Kidney capillary endothelial cell (primary cell): ENCODE measurements around the gene AGBL4.
"Not testable (repeated sequence)": the region's sequence is repeated elsewhere in the genome, so short reads cannot be mapped to it uniquely, and the experiment has no call there.

Experiments
- DNase-seq: peaks from one replicate; pipeline ENCODE4 v3.0.0-alpha.2; 2018; ENCODE audit warnings: low spot score

Gene AGBL4

GRCh38 chr1:50023292-50024159 is at the start of gene AGBL4:
AGBL4 (minus strand) TSS chr1:50023954.
- DNase-seq: peak; percentile 0

GRCh38 chr1:50066806-50067205 is 43.1 kb upstream of the AGBL4 start:
- DNase-seq: no peak

GRCh38 chr1:50060279-50060678 is 36.5 kb upstream of the AGBL4 start:
- no peak for DNase-seq

- no peak for DNase-seq
These were observed 25.0 kb upstream of the AGBL4 start for GRCh38 chr1:50048791-50049190.

DNA sequence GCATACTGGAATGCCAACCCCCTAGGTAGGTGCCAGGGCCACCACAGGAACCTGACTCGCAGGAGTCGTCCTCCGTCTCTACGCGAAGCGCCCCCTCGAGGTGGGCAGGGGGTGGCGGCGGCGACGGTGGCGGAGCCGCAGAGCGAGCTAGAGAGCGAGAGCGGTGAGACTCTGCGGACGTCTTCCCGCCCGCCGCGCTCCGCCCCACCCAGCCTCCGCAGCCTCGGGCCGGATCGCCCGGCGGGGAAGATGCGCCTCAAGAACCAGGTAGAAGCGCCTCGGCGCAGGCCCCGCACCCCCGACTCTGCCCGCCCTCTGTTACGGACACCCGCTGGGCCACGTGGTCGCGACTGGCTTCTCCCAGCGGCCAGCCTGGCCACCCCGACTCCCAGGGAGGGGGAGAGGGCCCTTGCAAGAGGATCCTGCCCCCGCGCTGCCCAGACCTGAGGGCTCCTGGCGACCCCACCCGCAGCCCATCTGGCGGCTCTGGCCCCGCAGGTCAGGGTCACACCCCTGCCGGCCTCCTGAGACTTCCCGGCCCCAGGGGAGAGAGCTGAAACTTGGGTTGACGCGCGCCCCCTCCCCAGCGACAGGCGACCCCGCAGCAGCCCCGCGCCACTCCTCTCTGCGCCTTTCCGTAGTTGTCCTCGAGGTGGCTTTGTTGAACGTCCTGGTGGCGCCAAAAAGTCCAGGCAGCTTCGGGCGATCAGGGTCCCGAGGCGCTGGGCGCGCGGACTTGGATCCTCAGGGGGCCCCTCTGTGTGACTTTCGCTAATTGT is 24.4 kb upstream of the AGBL4 start:
- no peak for DNase-seq

DNA sequence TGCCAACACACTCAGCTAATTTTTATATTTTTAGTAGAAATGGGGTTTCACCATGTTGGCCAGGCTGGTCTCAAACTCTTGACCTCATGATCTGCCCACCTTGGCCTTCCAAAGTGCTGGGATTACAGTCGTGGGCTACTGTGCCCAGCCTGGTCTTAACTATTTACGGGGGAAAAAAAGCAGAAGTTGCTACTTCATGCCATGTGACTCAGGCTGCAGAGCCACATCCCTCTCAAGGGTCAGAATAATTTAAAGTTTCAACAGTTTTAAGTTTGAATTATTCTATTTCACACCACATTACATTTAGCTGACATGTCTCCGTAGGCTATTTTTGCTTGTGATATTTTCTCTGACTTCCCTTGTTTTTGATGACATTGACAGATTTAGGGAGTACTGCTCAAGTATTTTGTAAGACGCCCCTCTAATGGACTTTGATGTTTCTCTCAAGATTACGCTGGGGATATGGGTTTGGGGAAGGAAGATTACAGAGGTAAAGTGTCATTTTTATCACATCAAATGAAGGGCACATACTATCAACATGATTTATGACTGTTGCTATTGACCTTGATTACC is 14.6 kb upstream of the AGBL4 start:
- DNase-seq: no peak

GRCh38 chr1:50027794-50028193 is 4.0 kb upstream of the AGBL4 start:
- no peak for DNase-seq

DNA sequence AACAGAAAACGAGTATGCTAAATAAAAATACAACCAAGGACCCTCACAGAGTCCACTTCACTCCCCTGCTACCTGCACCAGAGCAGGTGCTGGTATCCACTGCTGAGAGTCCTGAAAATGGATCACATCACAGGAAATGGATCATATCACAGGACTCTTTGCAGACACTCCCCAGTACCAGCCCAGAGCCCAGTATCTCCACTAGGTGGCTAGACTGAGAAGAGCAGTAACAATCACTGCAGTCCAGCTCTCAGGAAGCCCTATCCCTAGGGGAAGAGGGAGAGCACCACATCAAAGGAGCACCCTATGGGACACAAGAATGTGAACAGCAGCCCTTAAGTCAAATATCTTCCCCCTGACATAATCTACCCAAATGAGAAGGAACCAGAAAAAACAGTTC is 28.0 kb downstream of the AGBL4 start:
- no peak for DNase-seq

- DNase-seq: no peak
These were observed 52.7 kb downstream of the AGBL4 start for GRCh38 chr1:49971088-49971487.

DNA sequence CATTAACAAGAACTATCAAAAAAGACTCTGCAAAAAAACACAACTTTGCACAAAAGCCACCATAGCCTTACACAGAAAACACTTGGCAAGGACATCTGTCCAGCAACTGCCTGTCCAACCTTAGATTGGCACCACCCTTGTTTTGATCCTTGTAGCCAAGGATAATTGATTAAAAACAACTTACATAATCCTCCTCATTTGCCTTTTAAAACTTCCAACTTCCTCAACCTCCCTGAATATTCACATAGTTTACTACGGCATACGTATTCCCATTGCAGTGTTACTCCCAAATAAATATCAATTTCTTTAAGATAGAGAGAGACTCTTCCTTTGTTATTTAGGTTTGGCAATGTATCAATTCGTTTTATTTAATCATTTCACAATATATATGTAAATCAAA is 72.4 kb downstream of the AGBL4 start:
- no peak for DNase-seq

DNA sequence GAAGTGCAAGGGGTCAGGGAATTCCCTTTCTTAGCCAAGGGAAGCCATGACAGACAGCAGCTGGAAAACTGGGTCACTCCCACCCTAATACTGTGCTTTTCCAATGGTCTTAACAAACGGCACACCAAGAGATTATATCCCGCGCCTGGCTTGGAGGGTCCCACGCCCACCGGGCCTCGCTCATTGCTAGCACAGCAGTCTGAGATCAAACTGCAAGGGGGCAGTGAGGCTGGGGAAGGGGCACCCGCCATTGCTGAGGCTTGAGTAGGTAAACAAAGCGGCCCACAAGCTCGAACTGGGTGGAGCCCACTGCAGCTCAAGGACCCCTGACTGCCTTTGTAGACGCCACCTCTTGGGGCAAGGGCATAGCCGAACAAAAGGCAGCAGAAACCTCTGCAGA is 108.5 kb downstream of the AGBL4 start:
- DNase-seq: not testable (repeated sequence)

- DNase-seq: no peak
These were observed 117.4 kb downstream of the AGBL4 start for GRCh38 chr1:49906365-49906764.

DNA sequence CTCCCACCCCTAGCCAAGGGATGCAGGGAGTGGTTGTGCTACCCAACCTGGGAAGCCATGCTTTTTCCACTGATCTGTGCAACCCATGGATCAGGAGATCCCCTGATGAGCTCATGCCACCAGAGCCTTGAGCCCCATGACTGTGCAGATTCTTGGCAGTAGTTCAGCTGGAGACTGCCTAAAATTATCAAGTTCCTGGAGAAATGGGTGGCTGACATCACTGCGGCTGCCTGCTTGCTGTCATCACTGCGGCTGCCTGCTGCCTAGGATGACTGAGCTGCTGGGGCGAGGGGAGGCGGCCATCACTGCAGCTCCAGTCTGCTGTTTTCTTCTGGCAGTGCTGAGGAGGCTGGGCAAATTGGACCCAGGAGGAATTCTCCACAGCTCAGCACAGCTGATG is 159.2 kb downstream of the AGBL4 start:
- no peak for DNase-seq

DNA sequence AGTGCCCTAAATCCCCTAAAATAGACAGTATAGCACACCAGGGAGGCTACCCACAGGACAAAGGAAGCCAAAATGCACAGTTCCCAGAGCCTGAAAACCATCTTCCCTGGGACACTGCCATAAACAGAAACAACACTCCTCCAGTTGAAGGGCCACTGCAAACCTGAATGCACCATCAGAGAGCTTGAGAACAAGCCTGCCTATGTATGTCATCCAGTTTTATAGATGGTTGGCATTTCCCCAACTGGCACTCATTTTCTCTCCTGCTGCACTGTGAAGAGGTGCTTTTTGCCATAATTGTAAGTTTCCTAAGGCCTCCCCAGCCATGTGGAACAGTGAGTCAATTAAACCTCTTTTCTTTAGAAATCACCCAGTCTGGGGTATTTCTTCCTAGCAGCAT is 169.0 kb downstream of the AGBL4 start:
- no peak for DNase-seq

DNA sequence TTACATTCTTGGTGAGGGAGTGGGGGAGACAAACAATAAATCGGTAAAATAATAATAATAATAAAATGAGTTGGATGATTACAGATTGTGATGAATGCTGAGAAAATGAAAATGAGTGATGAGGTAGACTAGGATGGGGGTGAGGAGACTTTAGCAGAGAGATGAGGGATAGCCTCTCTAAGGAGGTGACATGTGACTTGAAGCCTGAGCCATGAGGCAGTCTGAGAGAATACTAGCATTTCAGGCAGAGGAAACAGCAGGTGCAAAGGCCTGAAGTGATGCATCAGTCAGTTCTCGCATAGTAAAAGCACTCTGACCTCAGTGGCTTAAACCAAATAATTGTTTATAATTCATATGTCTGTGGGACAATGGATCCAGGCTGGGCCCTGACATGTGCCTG is 181.2 kb downstream of the AGBL4 start:
- DNase-seq: no peak

GRCh38 chr1:49841767-49842166 is 182.0 kb downstream of the AGBL4 start:
- DNase-seq: no peak

DNA sequence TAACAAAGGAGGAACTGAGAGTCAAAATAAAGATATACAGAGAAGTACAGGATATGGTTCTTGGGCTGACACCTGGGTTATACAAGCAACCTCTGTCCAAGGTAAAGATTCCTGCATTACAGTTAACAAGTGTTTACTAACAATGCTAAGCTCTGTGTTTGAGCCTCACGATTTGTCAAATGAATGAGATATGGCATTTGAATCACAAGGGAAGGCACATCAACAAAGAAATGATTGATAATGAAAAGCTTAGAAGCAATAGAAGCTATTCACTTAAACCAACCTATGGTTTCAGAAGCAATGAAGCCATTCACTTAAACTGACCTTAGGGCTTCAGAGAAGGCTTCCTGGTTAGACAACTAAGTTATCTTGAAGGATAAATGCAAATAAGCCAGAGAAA is 199.5 kb downstream of the AGBL4 start:
- no peak for DNase-seq

DNA sequence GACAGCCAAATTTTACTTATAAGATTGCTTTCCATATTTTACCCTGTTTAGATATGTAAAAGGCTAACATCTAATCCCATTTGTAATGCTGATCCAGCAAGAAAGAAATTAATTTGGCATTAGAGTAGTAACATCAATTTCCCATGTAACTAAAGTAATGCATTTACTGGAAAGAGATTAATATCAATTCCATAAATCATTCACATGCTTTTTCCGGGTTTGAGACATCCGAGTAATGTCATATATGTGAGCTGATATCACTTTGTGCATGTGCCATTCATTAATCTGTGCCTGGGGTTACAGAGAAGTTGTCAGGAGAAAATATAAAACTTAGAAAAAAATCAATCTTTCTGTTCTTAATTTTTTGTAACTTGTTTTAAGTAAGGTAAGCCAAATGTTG is 206.1 kb downstream of the AGBL4 start:
- DNase-seq: no peak

DNA sequence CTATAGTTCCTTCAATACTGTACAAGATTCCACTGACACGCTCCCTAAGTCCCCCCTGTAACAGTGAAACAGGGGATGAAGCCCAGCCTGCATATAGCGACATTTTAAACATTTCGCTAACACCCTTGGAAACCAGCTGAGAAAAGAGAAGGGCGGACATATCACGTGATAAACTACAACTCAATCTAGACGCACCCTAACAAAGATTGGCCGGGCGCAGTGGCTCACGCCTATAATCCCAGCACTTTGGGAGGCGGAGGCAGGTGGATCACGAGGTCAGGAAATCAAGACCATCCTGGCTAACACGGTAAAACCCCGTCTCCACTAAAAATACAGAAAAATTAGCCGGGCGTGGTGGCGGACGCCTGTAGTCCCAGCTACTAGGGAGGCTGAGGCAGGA is 236.7 kb downstream of the AGBL4 start:
- DNase-seq: not testable (repeated sequence)

DNA sequence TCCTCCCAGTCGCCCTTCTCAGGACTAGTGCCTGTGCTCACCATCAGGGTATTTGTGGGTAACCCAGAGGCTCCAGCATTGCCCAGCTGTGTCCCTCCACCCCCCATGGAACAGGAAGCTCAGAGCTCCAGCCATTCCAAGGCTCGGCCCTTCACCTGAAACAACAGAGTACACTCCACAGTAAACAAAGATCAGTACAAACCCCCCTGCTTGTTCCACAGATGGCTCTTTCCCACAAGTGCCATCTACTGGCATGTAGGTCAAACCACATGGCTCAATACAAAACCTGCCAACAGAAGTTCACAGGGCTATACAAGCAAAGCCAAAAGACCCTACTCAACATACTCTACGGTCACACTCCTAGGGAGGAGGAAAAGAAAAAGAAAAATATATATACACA is 258.7 kb downstream of the AGBL4 start:
- no peak for DNase-seq

- DNase-seq: not testable (repeated sequence)
These were observed 285.6 kb downstream of the AGBL4 start for GRCh38 chr1:49738118-49738517.

- peak; percentile 63 for DNase-seq
These were observed 295.4 kb downstream of the AGBL4 start for GRCh38 chr1:49728377-49728776.

- DNase-seq: no peak
These were observed 300.1 kb downstream of the AGBL4 start for GRCh38 chr1:49723662-49724061.
